Gastrocnemius medialis (tissue), 4 donors: ENCODE data around the gene ISCA2. TPM values are rescaled to one million over a fixed set of nuclear protein-coding genes. Genes with fewer than 3 reads are reported as not detected.

Source experiments
- ATAC-seq, 2 donors: fragments of 150-250 bp; one replicate each; pipeline ENCODE4 v1.9.1; 2016
- DNase-seq, 2 donors: peaks; one replicate each; pipeline ENCODE4 v3.0.0-alpha.2; 2019
- H3K27ac ChIP-seq, 4 donors: fragments of 200-600 bp; sonication (generic); 1 replicate in 1 of 4; 2 replicates in 3 of 4; pipeline ENCODE4 v1.5.1; 2016 to 2018; ENCODE audit warnings: mild to moderate bottlenecking in 2 of 4, moderate library complexity in 1 of 4
- H3K27me3 ChIP-seq, 3 donors: fragments of 200-600 bp; sonication (generic) in 2 of 3; 1 replicate in 1 of 3; 2 replicates in 2 of 3; pipeline versions ENCODE4 v1.5.1 to v1.6.0; 2016 to 2019; ENCODE audit warnings: mild to moderate bottlenecking in 1 of 3, moderate library complexity in 1 of 3
- H3K36me3 ChIP-seq, 2 donors: fragments of 200-600 bp; sonication (generic) in 1 of 2; one replicate each; pipeline ENCODE4 v1.5.1; 2017 to 2018
- H3K4me1 ChIP-seq, 2 donors: fragments of 200-600 bp; sonication (generic) in 1 of 2; one replicate each; pipeline ENCODE4 v1.5.1; 2016 to 2017; ENCODE audit warnings: mild to moderate bottlenecking in 2 of 2
- H3K4me3 ChIP-seq, 4 donors: fragments of 200-600 bp; sonication (generic) in 3 of 4; 1 replicate in 1 of 4; 2 replicates in 3 of 4; pipeline ENCODE4 v1.5.1; 2016 to 2019; ENCODE audit warnings: mild to moderate bottlenecking in 2 of 4
- H3K9me3 ChIP-seq, 3 donors: fragments of 200-600 bp; sonication (generic) in 2 of 3; 1 replicate in 1 of 3; 2 replicates in 2 of 3; pipeline ENCODE4 v1.5.1; 2016 to 2019
- POLR2A ChIP-seq, 2 donors: fragments of 450-650 bp; IDR thresholded peaks; one replicate each; pipeline ENCODE4 v1.6.1; 2017; ENCODE audit warnings: antibody characterized with exemption in 2 of 2, mild to moderate bottlenecking in 2 of 2, moderate library complexity in 2 of 2
- in situ Hi-C, 4 donors: fragments of 200-750 bp; cut with MboI; loops; one replicate each; pipeline versions ENCODE4 v1.15.0 to v1.8.0; 2017; ENCODE audit warnings: low sequenced_read_pairs in 4 of 4
- intact Hi-C: fragments of 100-400 bp; cut with DNase I; formaldehyde crosslinking; loops from one replicate; pipeline ENCODE4 v1.15.1; 2023; ENCODE audit warnings: low total_unique reads
- total RNA-seq, 4 donors: library from RNA; depleted of rRNA; stranded (reverse); fragments of >200 nt; gene quantifications; one replicate each; pipeline versions ENCODE4 v1.1.0 to v1.2.3, GENCODE V29; 2016
- TF ChIP-seq, protein P1 (sequence below), 5 experiments: fragments of 450-650 bp in 3 of 5; fragments of 200-600 bp in 2 of 5; sonication (generic) in 2 of 5; IDR thresholded peaks in 4 of 5; conservative IDR thresholded peaks in 1 of 5; 1 replicate in 4 of 5; 2 replicates in 1 of 5; pipeline ENCODE4 v1.5.1; 2016 to 2019; ENCODE audit warnings: antibody characterized with exemption in 5 of 5, mild to moderate bottlenecking in 3 of 5, moderate library complexity in 3 of 5

The ISCA2 gene
- total RNA-seq, 4 donors from 2014 or later = 9.9 to 11.6 (median 11.4) TPM

DNA sequence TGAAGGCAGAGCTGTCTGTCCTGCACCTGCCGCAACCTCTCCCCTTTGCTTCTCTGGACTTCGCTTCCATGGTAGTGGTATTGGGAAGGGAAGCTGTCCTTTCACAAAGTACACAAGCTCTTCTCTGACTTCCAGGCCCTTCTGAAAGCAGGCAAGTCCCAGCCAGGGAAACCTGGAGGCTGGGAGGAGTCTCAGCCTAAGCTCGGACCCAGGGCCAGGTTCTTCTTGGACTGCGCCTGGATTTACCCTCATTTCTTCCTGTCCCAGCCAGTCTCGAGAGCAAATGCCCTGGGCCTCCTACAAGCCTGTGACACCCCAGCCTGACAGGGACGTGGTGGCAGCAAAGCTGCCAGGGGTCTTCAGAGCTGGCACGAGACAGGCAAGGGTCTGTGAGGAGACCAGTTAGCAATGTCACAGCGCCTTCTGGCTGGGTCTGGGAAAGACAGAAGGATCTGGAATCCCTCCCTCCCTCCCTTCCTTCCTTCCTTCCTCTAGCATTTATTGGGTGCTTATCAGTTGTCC is 22.4 kb downstream of the ISCA2 start:
- Histone ChIP-seq H3K9me3 (no peaks in the 10 kb centered on the region), H3K4me1 (no peaks in the 10 kb centered on the region), H3K36me3 (no peaks in the 10 kb centered on the region), H3K27ac (no peak overlapping the region), H3K4me3 (no peak overlapping the region), H3K27me3 (no peaks in the 10 kb centered on the region)
- in situ Hi-C loops (no loop called here), intact Hi-C loops (no loop called here)
- ATAC-seq (no peak), DNase-seq (no peak)
- TF ChIP-seq, protein P1, sequence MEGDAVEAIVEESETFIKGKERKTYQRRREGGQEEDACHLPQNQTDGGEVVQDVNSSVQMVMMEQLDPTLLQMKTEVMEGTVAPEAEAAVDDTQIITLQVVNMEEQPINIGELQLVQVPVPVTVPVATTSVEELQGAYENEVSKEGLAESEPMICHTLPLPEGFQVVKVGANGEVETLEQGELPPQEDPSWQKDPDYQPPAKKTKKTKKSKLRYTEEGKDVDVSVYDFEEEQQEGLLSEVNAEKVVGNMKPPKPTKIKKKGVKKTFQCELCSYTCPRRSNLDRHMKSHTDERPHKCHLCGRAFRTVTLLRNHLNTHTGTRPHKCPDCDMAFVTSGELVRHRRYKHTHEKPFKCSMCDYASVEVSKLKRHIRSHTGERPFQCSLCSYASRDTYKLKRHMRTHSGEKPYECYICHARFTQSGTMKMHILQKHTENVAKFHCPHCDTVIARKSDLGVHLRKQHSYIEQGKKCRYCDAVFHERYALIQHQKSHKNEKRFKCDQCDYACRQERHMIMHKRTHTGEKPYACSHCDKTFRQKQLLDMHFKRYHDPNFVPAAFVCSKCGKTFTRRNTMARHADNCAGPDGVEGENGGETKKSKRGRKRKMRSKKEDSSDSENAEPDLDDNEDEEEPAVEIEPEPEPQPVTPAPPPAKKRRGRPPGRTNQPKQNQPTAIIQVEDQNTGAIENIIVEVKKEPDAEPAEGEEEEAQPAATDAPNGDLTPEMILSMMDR (IDR thresholded peaks at IDR 0.05 in 4 of 5, conservative IDR thresholded peaks at IDR 0.05 in 1 of 5) = no peak
- no peak for TF ChIP-seq POLR2A (IDR thresholded peaks at IDR 0.05)

DNA sequence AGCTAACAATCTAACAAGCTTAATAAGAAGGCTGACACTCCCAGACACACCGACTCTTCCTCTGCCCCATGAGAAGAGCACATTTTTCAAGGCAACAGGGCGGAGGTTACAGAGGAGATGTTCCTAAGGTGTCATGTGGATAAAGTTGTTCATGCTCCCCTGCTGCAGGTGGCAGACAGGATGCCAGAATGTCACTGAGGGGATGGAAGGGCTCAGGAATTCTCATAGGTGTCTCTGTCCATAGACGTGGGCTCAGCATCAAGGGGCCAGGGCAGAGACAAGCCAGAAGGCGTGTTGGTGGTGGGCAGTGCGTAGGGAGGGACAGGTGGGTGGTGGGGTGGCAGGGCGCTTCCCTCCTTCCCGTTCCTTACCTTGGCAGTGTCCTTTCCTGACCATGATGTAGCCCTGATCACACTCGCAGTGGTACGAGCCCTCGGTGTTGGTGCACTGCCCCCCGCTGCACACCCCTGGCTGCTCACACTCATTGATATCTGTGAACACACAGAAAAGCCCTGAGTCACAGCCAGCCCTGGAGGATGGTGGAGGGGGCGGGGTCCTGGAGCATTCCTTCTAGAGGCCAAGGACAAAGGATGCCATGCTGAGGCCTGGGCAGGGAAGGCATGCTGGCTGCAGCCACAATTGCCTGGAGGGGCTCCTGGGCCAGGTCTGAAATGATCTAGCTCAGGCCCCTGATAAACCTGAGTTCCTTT is 23.0 kb downstream of the ISCA2 start:
- Histone ChIP-seq H3K4me3 (no peak overlapping the region), H3K27ac (no peak overlapping the region), H3K27me3 (no peaks in the 10 kb centered on the region), H3K9me3 (no peaks in the 10 kb centered on the region), H3K4me1 (no peaks in the 10 kb centered on the region), H3K36me3 (no peaks in the 10 kb centered on the region)
- no peak for ATAC-seq
- DNase-seq = no peak
- in situ Hi-C loops = no loop called here
- intact Hi-C loops = no loop called here
- no peak for TF ChIP-seq POLR2A (IDR thresholded peaks at IDR 0.05)

DNA sequence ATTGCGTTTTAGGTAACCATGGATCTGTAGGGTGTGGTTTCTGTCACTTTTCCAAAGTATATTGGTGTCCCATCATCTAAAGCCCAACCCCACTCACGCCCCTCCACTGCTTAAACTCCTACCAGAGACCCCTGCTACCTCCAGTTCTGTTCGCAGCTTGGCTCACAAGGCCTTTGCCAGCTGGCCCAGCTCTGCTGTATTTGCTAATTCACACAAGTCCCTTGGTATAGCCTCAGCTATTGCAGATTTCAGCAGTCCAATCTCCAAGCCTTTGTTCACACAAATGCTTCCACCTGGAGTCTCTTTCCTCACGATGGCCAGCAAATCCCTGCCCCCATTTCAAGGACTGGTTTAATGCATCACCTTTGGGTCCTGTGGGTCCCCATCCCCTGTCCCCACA is 24.2 kb downstream of the ISCA2 start:
- no peak for ATAC-seq
- Histone ChIP-seq H3K9me3 (no peaks in the 10 kb centered on the region), H3K4me3 (no peak overlapping the region), H3K36me3 (no peaks in the 10 kb centered on the region), H3K27me3 (no peaks in the 10 kb centered on the region), H3K27ac (no peak overlapping the region), H3K4me1 (no peaks in the 10 kb centered on the region)
- in situ Hi-C loops = no loop called here
- no peak for DNase-seq
- intact Hi-C loops = no loop called here
- TF ChIP-seq, protein P1 (IDR thresholded peaks at IDR 0.05 in 4 of 5, conservative IDR thresholded peaks at IDR 0.05 in 1 of 5) = no peak
- TF ChIP-seq POLR2A (IDR thresholded peaks at IDR 0.05) = no peak

DNA sequence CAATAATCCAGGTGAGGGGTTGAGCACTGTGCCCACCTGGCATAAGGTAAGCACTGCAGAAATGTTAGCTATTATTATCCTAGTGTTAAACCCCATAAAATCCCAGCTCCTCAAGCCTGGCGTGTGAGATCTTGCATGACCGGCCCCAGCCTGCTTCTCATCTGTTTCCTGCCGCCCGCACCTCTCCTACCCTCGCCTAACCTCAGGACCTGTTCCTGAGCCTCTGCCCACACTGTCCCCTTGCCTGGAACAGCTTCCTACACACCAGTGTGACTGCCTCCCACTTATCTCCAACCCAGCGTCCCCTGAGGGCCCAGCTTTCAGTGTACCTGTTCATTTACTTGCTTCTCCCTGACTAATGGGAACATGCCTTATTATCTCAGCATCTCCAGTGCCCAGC is 24.7 kb downstream of the ISCA2 start:
- in situ Hi-C loops = no loop called here
- intact Hi-C loops = no loop called here
- ATAC-seq (no peak), DNase-seq (no peak)
- TF ChIP-seq, protein P1 (IDR thresholded peaks at IDR 0.05 in 4 of 5, conservative IDR thresholded peaks at IDR 0.05 in 1 of 5) = no peak
- no peak for TF ChIP-seq POLR2A (IDR thresholded peaks at IDR 0.05)
- H3K27ac ChIP-seq = no peak overlapping the region
- no peak overlapping the region for H3K4me3 ChIP-seq
- H3K9me3 ChIP-seq = no peaks in the 10 kb centered on the region
- no peaks in the 10 kb centered on the region for H3K36me3 ChIP-seq
- H3K27me3 ChIP-seq = no peaks in the 10 kb centered on the region
- no peaks in the 10 kb centered on the region for H3K4me1 ChIP-seq

GRCh38 chr14:74519316-74520074 is 25.9 kb downstream of the ISCA2 start:
- DNase-seq (no peak), ATAC-seq (no peak)
- no peak overlapping the region for H3K4me3 ChIP-seq
- no peaks in the 10 kb centered on the region for H3K9me3 ChIP-seq
- H3K27ac ChIP-seq = no peak overlapping the region
- H3K36me3 ChIP-seq = no peaks in the 10 kb centered on the region
- no peaks in the 10 kb centered on the region for H3K27me3 ChIP-seq
- no peaks in the 10 kb centered on the region for H3K4me1 ChIP-seq
- in situ Hi-C loops (no loop called here), intact Hi-C loops (no loop called here)
- no peak for TF ChIP-seq POLR2A (IDR thresholded peaks at IDR 0.05)
- TF ChIP-seq, protein P1 (IDR thresholded peaks at IDR 0.05 in 4 of 5, conservative IDR thresholded peaks at IDR 0.05 in 1 of 5) = no peak
